CD4-positive, alpha-beta T cell (primary cell): ENCODE results near the gene AP1M1. TPM values are rescaled to one million over a fixed set of nuclear protein-coding genes. Genes with fewer than 3 reads are reported as not detected.

Source experiments
- ATAC-seq: fragments of 200-7000 bp; cut with Tn5 transposase; one replicate; pipeline ENCODE4 v1.10.0; 2022; ENCODE audit warnings: mild to moderate bottlenecking; ENCODE audit not compliant: poor library complexity
- CTCF ChIA-PET: fragments of 350-600 bp; sonication (Branson Sonifier 250); formaldehyde crosslinking; loops from one replicate; lab custom pipeline; 2021; ENCODE audit warnings: antibody characterized with exemption, inconsistent platforms; lab: Charles Lee
- POLR2A ChIA-PET: fragments of 350-600 bp; sonication (Branson Sonifier 250); formaldehyde crosslinking; loops from one replicate; lab custom pipeline; 2021; ENCODE audit warnings: antibody characterized with exemption, inconsistent platforms; lab: Charles Lee
- DNase-seq, 14 experiments: peaks; one replicate each; pipeline ENCODE4 v3.0.0-alpha.2; 2013 to 2020; ENCODE audit warnings: mixed read lengths in 2 of 14
- H3K27ac ChIP-seq, 2 donors: one replicate each; pipeline versions ENCODE4 v1.5.1 to v1.7.0; 2013; ENCODE audit warnings: low read length in 2 of 2, low read depth in 1 of 2, mild to moderate bottlenecking in 1 of 2
- H3K27me3 ChIP-seq, 2 experiments: 1 replicate in 1 of 2; 2 replicates in 1 of 2; pipeline versions ENCODE4 v1.6.1 to v1.7.0; 2013; ENCODE audit warnings: low read length in 2 of 2, control low read depth in 1 of 2, mild to moderate bottlenecking in 1 of 2, moderate library complexity in 1 of 2; ENCODE audit not compliant: insufficient read depth in 2 of 2, control insufficient read depth in 1 of 2
- H3K36me3 ChIP-seq: one replicate; pipeline ENCODE4 v1.6.1; 2013; ENCODE audit warnings: low read length, control low read depth; ENCODE audit not compliant: insufficient read depth
- H3K4me1 ChIP-seq: one replicate; pipeline ENCODE4 v1.6.1; 2013; ENCODE audit warnings: low read length, control low read depth; ENCODE audit not compliant: insufficient read depth
- H3K4me3 ChIP-seq: one replicate; pipeline ENCODE4 v1.5.1; 2013; ENCODE audit warnings: mild to moderate bottlenecking, low read length, moderate library complexity
- H3K9me3 ChIP-seq, 2 experiments: 1 replicate in 1 of 2; 2 replicates in 1 of 2; pipeline versions ENCODE4 v1.6.1 to v1.7.0; 2013; ENCODE audit warnings: low read length in 2 of 2, mild to moderate bottlenecking in 2 of 2, control low read depth in 1 of 2, moderate library complexity in 1 of 2; ENCODE audit not compliant: control insufficient read depth in 1 of 2, insufficient read depth in 1 of 2
- H3K27ac Mint-ChIP-seq: one replicate; pipeline ENCODE4 v1.8.0; 2020; ENCODE audit warnings: mixed read lengths
- H3K27me3 Mint-ChIP-seq: one replicate; pipeline ENCODE4 v1.8.0; 2021; ENCODE audit warnings: mixed read lengths
- H3K36me3 Mint-ChIP-seq: one replicate; pipeline ENCODE4 v1.8.0; 2021; ENCODE audit warnings: low read depth, mixed read lengths
- H3K4me1 Mint-ChIP-seq: one replicate; pipeline ENCODE4 v1.8.0; 2021; ENCODE audit warnings: low read depth, mixed read lengths
- H3K4me3 Mint-ChIP-seq: one replicate; pipeline ENCODE4 v1.8.0; 2020; ENCODE audit warnings: mild to moderate bottlenecking, mixed read lengths
- H3K9me3 Mint-ChIP-seq: one replicate; pipeline ENCODE4 v1.8.0; 2020; ENCODE audit warnings: mixed read lengths
- intact Hi-C, 2 experiments: fragments of 100-400 bp; cut with DNase I in 1 of 2; cut with micrococcal nuclease in 1 of 2; formaldehyde crosslinking; loops; one replicate each; pipeline versions ENCODE4 v1.15.1 to v1.9.0; 2023 to 2025; cut with DNase I, micrococcal nuclease
- total RNA-seq, 174 experiments: library from RNA in 2 of 174; stranded (reverse) in 2 of 174; gene quantifications; one replicate each; pipeline ENCODE4 v1.2.3 and lab custom pipeline; 2021 to 2026
- TF ChIP-seq, protein P1 (sequence below): fragments of 200-600 bp; IDR thresholded peaks from one replicate; pipeline ENCODE4 v1.8.0; 2022; ENCODE audit warnings: antibody characterized with exemption, mild to moderate bottlenecking

The AP1M1 gene
- total RNA-seq, 2 experiments from 2014 or later = 52.1 to 58.3 TPM

DNA sequence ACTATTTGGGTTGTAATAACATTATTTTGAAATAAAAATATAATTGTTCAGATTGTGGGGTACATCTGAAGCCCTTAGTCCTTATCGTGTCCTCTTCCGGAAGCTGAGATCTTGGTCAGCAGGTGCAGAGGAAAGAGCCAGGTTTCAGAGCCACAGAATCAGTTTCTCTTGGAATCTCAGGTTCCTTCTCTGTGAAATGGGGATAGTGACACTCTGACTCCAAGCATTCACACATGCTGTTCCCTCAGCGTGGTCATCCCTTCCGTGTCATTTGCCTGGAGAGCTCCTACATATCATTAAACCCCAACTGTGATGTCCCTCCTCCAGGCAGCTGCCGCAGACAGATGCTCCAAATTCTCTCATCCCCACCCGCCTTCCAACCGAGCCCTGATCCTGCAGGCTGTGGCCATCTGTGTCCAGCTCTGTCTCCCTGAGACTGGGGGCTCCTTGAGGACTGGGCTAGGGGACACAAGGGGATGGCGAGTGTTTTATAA, 59.8 kb downstream of the AP1M1 start:
- Mint-ChIP-seq H3K36me3 (no peaks in the 10 kb centered on the region), H3K4me3 (no peak overlapping the region), H3K4me1 (peaks cover 42% of the 10 kb centered on the region), H3K27ac (no peak overlapping the region), H3K9me3 (no peaks in the 10 kb centered on the region), H3K27me3 (no peaks in the 10 kb centered on the region)
- H3K4me1 ChIP-seq = peaks cover 64% of the 10 kb centered on the region
- intact Hi-C loops = no loop called here
- H3K9me3 ChIP-seq = no peaks in the 10 kb centered on the region
- ChIA-PET POLR2A (interaction anchor here (1.0 kb wide), 1 partner anchor 114 kb away, joined by 3 read pairs; no protein-coding TSS in a partner anchor), CTCF (no interaction called here)
- no peak overlapping the region for H3K27ac ChIP-seq
- DNase-seq = no peak
- no peaks in the 10 kb centered on the region for H3K36me3 ChIP-seq
- TF ChIP-seq, protein P1, sequence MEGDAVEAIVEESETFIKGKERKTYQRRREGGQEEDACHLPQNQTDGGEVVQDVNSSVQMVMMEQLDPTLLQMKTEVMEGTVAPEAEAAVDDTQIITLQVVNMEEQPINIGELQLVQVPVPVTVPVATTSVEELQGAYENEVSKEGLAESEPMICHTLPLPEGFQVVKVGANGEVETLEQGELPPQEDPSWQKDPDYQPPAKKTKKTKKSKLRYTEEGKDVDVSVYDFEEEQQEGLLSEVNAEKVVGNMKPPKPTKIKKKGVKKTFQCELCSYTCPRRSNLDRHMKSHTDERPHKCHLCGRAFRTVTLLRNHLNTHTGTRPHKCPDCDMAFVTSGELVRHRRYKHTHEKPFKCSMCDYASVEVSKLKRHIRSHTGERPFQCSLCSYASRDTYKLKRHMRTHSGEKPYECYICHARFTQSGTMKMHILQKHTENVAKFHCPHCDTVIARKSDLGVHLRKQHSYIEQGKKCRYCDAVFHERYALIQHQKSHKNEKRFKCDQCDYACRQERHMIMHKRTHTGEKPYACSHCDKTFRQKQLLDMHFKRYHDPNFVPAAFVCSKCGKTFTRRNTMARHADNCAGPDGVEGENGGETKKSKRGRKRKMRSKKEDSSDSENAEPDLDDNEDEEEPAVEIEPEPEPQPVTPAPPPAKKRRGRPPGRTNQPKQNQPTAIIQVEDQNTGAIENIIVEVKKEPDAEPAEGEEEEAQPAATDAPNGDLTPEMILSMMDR = no peak
- no peaks in the 10 kb centered on the region for H3K27me3 ChIP-seq
- H3K4me3 ChIP-seq = no peak overlapping the region
- no peak for ATAC-seq

GRCh38 chr19:16258440-16258903, 60.8 kb downstream of the AP1M1 start:
- ChIA-PET POLR2A (interaction anchor here (0.6 to 1.2 kb wide), 4 partner anchors 10 to 149 kb away, joined by 3 to 5 read pairs (median 3); no protein-coding TSS in a partner anchor), CTCF (no interaction called here)
- H3K27me3 ChIP-seq = no peaks in the 10 kb centered on the region
- intact Hi-C loops = no loop called here
- ATAC-seq = no peak
- no peak overlapping the region for H3K4me3 ChIP-seq
- Mint-ChIP-seq H3K9me3 (no peaks in the 10 kb centered on the region), H3K27me3 (no peaks in the 10 kb centered on the region), H3K27ac (no peak overlapping the region), H3K4me1 (peaks cover 46% of the 10 kb centered on the region), H3K36me3 (no peaks in the 10 kb centered on the region), H3K4me3 (no peak overlapping the region)
- no peak overlapping the region for H3K27ac ChIP-seq
- H3K36me3 ChIP-seq = no peaks in the 10 kb centered on the region
- TF ChIP-seq, protein P1 = no peak
- H3K4me1 ChIP-seq = peaks cover 72% of the 10 kb centered on the region
- peak in 1 of 14 experiments; percentile 32 for DNase-seq
- H3K9me3 ChIP-seq = no peaks in the 10 kb centered on the region

DNA sequence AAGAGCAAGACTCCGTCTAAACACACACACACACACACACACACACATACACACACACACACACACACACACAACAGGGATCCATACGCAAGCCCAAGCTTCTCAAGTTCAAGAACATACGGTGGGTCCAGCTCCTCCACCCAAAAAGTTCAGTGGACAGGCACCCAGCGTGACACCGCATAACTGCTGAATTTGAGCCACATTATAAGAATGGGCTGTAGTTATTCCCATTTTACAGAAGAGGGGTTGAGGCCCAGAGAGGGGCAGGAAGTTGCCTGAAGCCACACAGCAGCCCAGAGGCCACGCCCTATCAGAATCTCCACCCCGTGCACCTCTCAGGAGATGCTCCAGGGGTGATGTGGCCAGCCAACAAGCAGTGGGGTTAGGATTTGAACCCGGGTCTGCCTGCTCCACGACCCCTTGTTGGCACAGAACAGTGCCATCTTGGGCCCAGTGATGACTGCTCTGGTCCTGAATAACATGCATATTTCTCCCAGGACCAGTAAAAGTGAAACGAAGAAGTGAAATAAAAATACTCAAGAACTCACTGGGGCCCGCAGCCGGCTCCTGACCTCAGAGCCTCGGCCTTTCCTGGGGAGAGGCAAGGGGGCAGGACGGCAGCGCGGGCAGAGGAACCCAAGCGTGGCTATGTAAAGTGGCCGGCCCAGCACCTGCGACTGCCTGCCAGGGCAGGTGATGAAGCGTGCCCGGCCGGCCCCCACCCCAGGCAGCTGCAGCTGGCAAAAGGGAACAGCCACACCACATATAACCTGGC, 61.9 kb downstream of the AP1M1 start:
- Mint-ChIP-seq H3K27me3 (no peaks in the 10 kb centered on the region), H3K9me3 (no peaks in the 10 kb centered on the region), H3K4me1 (peaks cover 46% of the 10 kb centered on the region), H3K36me3 (no peaks in the 10 kb centered on the region), H3K27ac (no peak overlapping the region), H3K4me3 (no peak overlapping the region)
- TF ChIP-seq, protein P1 = no peak
- H3K36me3 ChIP-seq = no peaks in the 10 kb centered on the region
- ATAC-seq (no peak), DNase-seq (peak in 2 of 14 experiments; percentile 22 to 39)
- H3K27me3 ChIP-seq = no peaks in the 10 kb centered on the region
- no peak overlapping the region for H3K4me3 ChIP-seq
- ChIA-PET CTCF (no interaction called here), POLR2A (interaction anchor here (0.6 to 1.2 kb wide), 5 partner anchors 9 to 148 kb away, joined by 3 to 5 read pairs (median 3); no protein-coding TSS in a partner anchor)
- H3K27ac ChIP-seq = no peak overlapping the region
- H3K4me1 ChIP-seq = peaks cover 75% of the 10 kb centered on the region
- intact Hi-C loops = loop anchor here in 1 of 2 experiments (5.0 kb wide), 1 partner anchor 63 kb away; the partner anchor contains the start of gene KLF2
- no peaks in the 10 kb centered on the region for H3K9me3 ChIP-seq
